RWPE1 (cell line): ENCODE results near the gene RGMB.

Experiments used
- CTCF ChIA-PET: fragments of 350-600 bp; sonication (Branson Sonifier 250); formaldehyde crosslinking; extraction: SDS; loops from one replicate; lab custom pipeline; 2021; lab: Yijun Ruan, JAX
- POLR2A ChIA-PET: fragments of 400-600 bp; formaldehyde crosslinking; extraction: SDS; loops from one replicate; lab custom pipeline; 2020; ENCODE audit warnings: antibody characterized with exemption; ENCODE audit not compliant: low non-redundant PET; lab: Yijun Ruan, JAX
- DNase-seq: peaks from one replicate; pipeline ENCODE4 v3.0.0; 2012; ENCODE audit warnings: low spot score
- H3K27ac ChIP-seq: fragments of 450-650 bp; 2 replicates; pipeline ENCODE4 v1.5.1; 2017
- CTCF ChIP-seq: fragments of 450-650 bp; conservative IDR thresholded peaks from 2 replicates; pipeline ENCODE4 v1.5.1; 2017; ENCODE audit warnings: low read depth, mild to moderate bottlenecking

Gene RGMB

DNA sequence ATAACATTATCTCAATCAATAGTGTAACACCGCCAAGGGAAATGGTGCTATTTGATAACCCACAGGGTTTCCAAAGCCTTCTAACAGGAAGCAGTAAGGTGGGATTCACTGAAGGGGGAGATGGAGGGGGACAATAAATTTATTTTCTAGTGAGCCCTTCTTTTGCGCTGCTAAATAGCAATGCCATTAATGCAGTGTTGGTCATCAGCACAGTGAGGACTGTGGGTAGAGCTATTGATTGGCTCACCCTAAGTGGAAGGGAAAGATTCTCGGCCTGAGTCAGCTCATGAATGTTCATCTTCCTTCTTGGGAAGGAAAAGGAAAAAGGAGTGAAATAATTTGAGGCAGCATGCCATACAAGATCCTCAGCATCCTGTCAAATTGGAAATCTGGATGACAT is 25.4 kb downstream of the RGMB start:
- TF ChIP-seq CTCF, result no peak
- DNase-seq, result no peak
- ChIA-PET POLR2A (no interaction called here), CTCF (interaction anchor here (0.5 to 0.9 kb wide), 3 partner anchors 29 to 1355 kb away, joined by 3 to 5 read pairs (median 4); no protein-coding TSS in a partner anchor)
- H3K27ac ChIP-seq, result no peak overlapping the region

- CTCF ChIA-PET, result no interaction called here
- no peak overlapping the region for H3K27ac ChIP-seq
- peak; percentile 42 for DNase-seq
- POLR2A ChIA-PET, result no interaction called here
- TF ChIP-seq CTCF, result no peak
Measured at GRCh38 chr5:98804066-98804465, 30.6 kb downstream of the RGMB start.

DNA sequence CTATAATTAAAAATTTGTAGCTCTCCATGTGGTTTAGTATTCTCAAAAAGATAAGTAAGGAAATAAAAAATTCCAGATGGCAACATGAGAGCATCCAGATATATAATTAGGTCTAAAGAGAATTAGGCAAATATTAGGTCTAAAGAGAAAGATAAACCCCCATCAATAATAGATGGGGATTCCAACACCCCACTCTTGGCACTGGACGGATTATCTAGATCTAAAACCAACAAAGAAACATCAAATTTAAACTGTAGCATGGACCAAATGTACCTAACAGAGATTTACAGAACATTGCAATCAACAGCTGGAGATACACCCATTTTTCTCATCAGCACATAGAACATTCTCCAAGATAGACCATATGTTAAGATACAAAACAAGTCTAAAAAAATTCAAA is 31.6 kb downstream of the RGMB start:
- ChIA-PET CTCF (interaction anchor here (0.6 kb wide), 2 partner anchors 170 to 717 kb away, joined by 3 to 8 read pairs; no protein-coding TSS in a partner anchor), POLR2A (no interaction called here)
- no peak overlapping the region for H3K27ac ChIP-seq
- no peak for DNase-seq
- TF ChIP-seq CTCF, result no peak

GRCh38 chr5:98807806-98808205 is 34.3 kb downstream of the RGMB start:
- no peak for DNase-seq
- H3K27ac ChIP-seq, result no peak overlapping the region
- POLR2A ChIA-PET, result no interaction called here
- CTCF ChIA-PET, result interaction anchor here (0.7 kb wide), 1 partner anchor 845 kb away, joined by 3 read pairs; no protein-coding TSS in a partner anchor
- no peak for TF ChIP-seq CTCF

DNA sequence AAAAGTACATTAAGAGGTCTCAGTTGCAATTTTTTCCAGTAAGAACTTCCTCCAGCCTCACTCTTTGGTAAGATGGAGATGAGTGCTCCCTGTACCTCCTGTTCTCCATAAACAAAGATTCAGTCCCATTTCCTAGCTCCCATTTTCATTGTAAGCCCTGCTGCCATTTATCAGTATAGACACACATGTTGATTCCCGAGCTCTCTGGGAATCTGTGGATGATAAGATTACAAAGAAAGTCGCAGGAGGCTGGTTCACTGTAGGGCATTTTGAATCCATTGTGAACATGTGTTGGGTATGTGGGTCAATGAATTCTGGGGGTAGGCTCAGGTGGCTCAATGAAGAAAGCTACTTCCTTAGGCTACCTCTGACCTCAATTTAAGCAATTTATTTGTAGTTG is 36.7 kb downstream of the RGMB start:
- TF ChIP-seq CTCF, result no peak
- no peak for DNase-seq
- ChIA-PET POLR2A (no interaction called here), CTCF (interaction anchor here (0.6 to 1.1 kb wide), 4 partner anchors 13 to 1971 kb away, joined by 3 to 5 read pairs (median 4); no protein-coding TSS in a partner anchor)
- no peak overlapping the region for H3K27ac ChIP-seq

DNA sequence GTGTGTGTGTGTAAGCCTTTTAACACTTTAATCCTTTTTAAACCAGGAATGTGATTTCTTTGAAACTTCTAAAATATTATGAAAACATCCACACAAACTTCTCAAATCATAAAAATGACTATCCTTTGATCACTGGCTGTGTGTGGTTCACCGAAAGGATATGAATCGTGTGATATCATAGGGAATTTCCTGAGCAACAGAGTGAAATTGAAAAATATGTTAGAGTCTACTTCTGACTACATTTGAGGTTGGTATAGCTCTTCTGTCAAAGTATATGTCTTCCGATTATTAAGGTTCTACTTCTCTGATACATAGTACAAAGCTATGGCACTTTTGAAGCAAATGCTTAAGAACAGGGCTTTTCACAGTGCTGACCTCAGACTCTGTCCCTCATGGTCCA is 40.3 kb downstream of the RGMB start:
- ChIA-PET CTCF (no interaction called here), POLR2A (no interaction called here)
- DNase-seq, result no peak
- no peak for TF ChIP-seq CTCF
- no peak overlapping the region for H3K27ac ChIP-seq
